Muscle of leg (tissue), 11 donors: Measurements from ENCODE around the gene TRDN. TPM values are rescaled to one million over a fixed set of nuclear protein-coding genes. Genes with fewer than 3 reads are reported as not detected.
"Not testable (repeated sequence)": the region's sequence is repeated elsewhere in the genome, so short reads cannot be mapped to it uniquely, and the experiment has no call there.

Experiments
- DNase-seq: peaks from one replicate; pipeline ENCODE4 v3.0.0; 2013
- H3K27ac ChIP-seq: one replicate; pipeline ENCODE4 v1.5.1; 2013; ENCODE audit warnings: mild to moderate bottlenecking, low read length, control low read depth
- H3K27me3 ChIP-seq: one replicate; pipeline ENCODE4 v1.6.1; 2013; ENCODE audit warnings: low read length; ENCODE audit not compliant: control insufficient read depth, insufficient read depth
- H3K36me3 ChIP-seq: one replicate; pipeline ENCODE4 v1.6.1; 2013; ENCODE audit warnings: low read length; ENCODE audit not compliant: control insufficient read depth, insufficient read depth
- H3K4me1 ChIP-seq: one replicate; pipeline ENCODE4 v1.6.1; 2013; ENCODE audit warnings: low read length; ENCODE audit not compliant: control insufficient read depth, insufficient read depth
- H3K4me3 ChIP-seq: one replicate; pipeline ENCODE4 v1.5.1; 2013; ENCODE audit warnings: low read length, control low read depth
- H3K9me3 ChIP-seq: replicated peaks from 2 replicates; pipeline ENCODE4 v1.6.1; 2013; ENCODE audit warnings: low read depth, low read length; ENCODE audit not compliant: control insufficient read depth
- WGBS: methylation state at CpG from one replicate; pipeline ENCODE4 v1.1.5; 2013; ENCODE audit warnings: missing lambda C conversion rate; ENCODE audit not compliant: insufficient coverage; 5-methylcytosine and 5-hydroxymethylcytosine counted together
- polyA plus RNA-seq, 8 donors: library from polyadenylated mRNA; unstranded; fragments of 120-200 nt; gene quantifications; one replicate each; pipeline versions ENCODE4 v1.2.1 to v1.2.3, GENCODE V29; 2013; ENCODE audit warnings: inconsistent platforms in 1 of 8, low replicate concordance in 1 of 8; ENCODE audit not compliant: insufficient read length in 8 of 8, insufficient read depth in 1 of 8
- total RNA-seq: library from RNA; stranded (reverse); fragments of 120-200 nt; gene quantifications from one replicate; pipeline ENCODE4 v1.2.4, GENCODE V29; 2013

Gene TRDN
- total and polyA plus RNA-seq, 9 donors: 97.2 to 223 (median 169) TPM

DNA sequence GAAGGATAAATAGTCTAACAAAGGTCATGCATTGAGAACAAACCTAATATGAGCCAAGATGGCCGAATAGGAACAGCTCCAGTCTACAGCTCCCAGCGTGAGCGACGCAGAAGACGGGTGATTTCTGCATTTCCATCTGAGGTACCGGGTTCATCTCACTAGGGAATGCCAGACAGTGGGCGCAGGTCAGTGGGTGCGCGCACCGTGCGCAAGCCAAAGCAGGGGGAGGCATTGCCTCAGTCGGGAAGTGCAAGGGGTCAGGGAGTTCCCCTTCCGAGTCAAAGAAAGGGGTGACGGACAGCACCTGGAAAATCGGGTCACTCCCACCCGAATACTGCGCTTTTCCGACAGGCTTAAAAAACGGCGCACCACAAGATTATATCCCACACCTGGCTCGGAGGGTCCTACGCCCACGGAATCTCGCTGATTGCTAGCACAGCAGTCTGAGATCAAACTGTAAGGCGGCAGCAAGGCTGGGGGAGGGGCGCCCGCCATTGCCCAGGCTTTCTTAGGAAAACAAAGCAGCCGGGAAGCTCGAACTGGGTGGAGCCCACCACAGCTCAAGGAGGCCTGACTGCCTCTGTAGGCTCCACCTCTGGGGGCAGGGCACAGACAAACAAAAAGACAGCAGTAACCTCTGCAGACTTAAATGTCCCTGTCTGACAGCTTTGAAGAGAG, 164.6 kb downstream of the TRDN start:
- H3K4me3 ChIP-seq, H3K27ac ChIP-seq, DNase-seq, H3K36me3 ChIP-seq, H3K9me3 ChIP-seq, H3K4me1 ChIP-seq, H3K27me3 ChIP-seq: not testable (repeated sequence)
- 96% methylated on average over 7 of the region's 29 CpGs for WGBS

DNA sequence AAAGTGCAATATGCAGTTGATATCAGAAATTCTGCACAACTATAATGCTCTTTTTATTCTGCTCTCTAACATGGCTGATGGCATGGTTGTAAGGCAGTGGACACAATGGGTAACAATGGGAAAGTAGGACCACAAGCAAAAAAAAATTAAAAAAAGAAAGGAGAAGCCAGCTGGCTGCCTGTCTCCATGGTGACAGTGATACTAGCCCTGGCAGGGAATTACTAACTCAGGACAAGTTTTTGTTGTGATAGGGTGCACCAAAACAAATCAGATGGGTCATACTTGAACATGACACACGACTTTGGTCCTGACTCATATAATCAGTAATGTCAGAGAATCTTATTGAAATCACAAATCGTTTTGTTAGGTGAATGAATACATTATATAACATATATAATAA, 169.4 kb downstream of the TRDN start:
- Histone ChIP-seq H3K9me3 (no peaks in the 10 kb centered on the region), H3K27me3 (no peaks in the 10 kb centered on the region), H3K4me3 (no peak overlapping the region), H3K36me3 (no peaks in the 10 kb centered on the region), H3K27ac (no peak overlapping the region), H3K4me1 (no peaks in the 10 kb centered on the region)
- no CpG with 5 or more reads among the region's 2 CpGs for WGBS
- no peak for DNase-seq

DNA sequence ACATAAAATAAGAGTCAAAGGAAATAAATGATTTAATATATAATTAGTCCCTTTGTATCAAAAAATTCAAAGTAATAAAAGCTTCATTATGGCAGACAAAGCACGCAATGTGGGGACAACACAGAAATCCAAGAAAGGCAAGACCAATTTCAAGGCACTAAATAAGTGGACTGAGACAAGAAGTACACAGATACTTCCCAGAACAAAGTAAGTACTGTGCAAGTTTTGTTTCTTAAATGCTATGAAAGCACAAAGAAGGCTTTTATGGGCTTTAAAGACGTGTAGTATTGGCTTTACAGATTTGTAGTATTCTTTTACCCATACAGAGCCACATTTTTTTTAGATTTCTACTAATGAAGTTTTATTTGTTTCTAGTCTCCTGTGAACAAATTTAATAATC, 174.6 kb downstream of the TRDN start:
- Histone ChIP-seq H3K4me3 (no peak overlapping the region), H3K27ac (no peak overlapping the region), H3K36me3 (no peaks in the 10 kb centered on the region), H3K4me1 (no peaks in the 10 kb centered on the region), H3K9me3 (no peaks in the 10 kb centered on the region), H3K27me3 (no peaks in the 10 kb centered on the region)
- DNase-seq: peak; percentile 3
- no CpG with 5 or more reads among the region's 2 CpGs for WGBS

DNA sequence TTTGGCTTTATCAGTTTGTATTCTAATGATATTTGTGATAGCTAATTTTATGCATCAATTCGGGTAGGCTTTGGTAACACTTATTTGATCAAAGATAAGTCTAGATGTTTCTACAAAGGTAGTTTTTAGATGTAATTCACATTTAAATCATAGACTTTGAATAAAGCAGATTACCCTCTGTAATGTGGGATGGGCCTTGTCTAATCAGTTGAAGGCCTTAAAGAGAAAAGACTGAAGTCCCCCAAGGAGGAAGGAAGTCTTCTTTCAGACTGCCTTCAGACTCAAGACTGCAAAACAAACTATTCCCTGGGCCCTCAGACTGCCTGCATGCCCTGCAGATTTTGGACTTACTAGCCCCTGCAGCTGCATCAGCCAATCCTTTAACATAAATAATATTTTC, 178.5 kb downstream of the TRDN start:
- Histone ChIP-seq H3K27ac (no peak overlapping the region), H3K9me3 (peaks cover 2% of the 10 kb centered on the region), H3K4me3 (no peak overlapping the region), H3K36me3 (no peaks in the 10 kb centered on the region), H3K4me1 (no peaks in the 10 kb centered on the region), H3K27me3 (no peaks in the 10 kb centered on the region)
- WGBS: no CpG with 5 or more reads among the region's 1 CpG
- no peak for DNase-seq

DNA sequence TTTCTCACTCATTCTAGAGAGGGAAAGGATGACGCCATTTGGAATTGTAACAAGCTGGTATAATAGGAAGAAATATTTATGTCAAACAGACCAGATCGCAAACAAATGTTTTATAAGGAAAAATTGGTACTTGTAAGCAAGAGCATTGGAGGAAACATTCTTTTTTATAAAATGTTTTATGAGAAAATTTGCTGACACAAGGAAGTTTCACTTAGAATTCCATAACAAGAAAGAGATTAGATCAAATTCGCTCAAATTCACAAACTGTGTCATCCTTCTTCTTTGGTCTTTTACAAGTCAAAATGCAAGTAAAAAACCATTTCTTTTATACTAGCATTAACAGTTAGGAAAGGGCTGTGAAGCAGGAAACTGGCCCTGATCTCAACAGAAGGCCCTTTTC, 179.9 kb downstream of the TRDN start:
- no peak for DNase-seq
- H3K36me3 ChIP-seq: no peaks in the 10 kb centered on the region
- no peak overlapping the region for H3K27ac ChIP-seq
- no peaks in the 10 kb centered on the region for H3K4me1 ChIP-seq
- H3K4me3 ChIP-seq: no peak overlapping the region
- peaks cover 2% of the 10 kb centered on the region for H3K9me3 ChIP-seq
- no CpG with 5 or more reads among the region's 3 CpGs for WGBS
- H3K27me3 ChIP-seq: no peaks in the 10 kb centered on the region

DNA sequence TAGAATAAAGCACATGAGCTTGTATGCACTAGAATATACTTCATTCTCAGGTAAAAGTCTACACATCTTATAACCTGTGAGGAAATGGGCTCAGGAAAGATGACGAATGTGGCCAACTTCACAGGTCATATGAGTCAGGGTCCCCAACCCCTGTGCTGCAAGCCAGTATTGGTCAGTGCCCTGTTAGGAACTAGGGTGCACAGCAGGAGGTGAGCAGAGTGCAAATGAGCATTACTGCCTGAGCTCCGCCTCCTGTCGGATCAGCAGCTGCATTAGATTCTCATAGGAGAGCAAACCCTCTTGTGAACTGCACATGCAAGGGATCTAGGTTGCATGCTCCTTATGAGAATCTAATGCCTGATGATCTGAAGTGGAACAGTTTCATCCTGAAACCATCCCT, 182.3 kb downstream of the TRDN start:
- Histone ChIP-seq H3K27me3 (no peaks in the 10 kb centered on the region), H3K4me3 (no peak overlapping the region), H3K4me1 (no peaks in the 10 kb centered on the region), H3K36me3 (no peaks in the 10 kb centered on the region), H3K9me3 (peaks cover 2% of the 10 kb centered on the region), H3K27ac (no peak overlapping the region)
- no peak for DNase-seq
- 81% methylated on average over 3 of the region's 3 CpGs for WGBS

DNA sequence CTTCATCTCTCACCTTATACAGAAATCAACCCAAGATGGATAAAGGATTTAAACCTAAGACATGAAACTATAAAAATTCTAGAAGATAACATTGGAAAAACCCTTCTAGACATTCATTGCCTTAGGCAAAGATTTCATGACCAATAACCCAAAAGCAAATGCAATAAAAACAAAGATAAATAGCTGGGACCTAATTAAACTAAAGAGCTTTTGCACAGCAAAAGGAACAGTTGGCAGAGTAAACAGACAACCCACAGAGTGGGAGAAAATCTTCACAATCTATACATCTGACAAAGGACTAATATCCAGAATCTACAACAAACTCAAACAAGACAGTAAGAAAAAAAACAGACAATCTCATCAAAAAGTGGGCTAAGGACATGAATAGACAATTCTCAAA, 183.7 kb downstream of the TRDN start:
- not testable (repeated sequence) for H3K36me3 ChIP-seq, H3K4me3 ChIP-seq, H3K27me3 ChIP-seq, H3K4me1 ChIP-seq, H3K27ac ChIP-seq, H3K9me3 ChIP-seq, DNase-seq

DNA sequence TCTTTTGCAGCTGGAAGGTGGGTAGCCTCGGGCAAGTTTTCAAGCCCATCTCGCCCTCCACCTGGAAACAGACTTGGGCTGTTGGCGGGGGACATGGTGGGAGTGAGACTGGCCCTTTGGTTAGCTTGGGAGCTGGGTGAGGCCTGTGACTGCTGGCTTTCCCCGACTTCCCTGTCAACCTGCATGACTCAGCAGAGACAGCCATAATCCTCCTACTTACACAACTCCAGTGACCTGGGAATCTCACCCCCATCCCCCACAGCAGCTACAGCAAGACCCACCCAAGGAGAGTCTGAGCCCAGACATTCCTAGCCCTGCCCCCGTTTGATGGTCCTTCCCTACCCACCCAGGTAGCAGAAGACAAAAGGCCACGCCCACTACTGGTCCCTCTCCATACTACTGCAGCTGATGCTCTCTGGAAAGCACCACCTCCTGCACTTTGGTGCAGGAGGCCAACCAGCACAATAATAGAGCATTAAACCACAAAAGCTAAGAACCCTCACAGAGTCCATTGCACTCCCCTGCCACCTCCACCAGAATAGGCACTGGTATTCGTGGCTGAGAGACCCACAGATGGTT, 188.4 kb downstream of the TRDN start:
- WGBS: 77% methylated on average over 5 of the region's 7 CpGs
- H3K27ac ChIP-seq: no peak overlapping the region

DNA sequence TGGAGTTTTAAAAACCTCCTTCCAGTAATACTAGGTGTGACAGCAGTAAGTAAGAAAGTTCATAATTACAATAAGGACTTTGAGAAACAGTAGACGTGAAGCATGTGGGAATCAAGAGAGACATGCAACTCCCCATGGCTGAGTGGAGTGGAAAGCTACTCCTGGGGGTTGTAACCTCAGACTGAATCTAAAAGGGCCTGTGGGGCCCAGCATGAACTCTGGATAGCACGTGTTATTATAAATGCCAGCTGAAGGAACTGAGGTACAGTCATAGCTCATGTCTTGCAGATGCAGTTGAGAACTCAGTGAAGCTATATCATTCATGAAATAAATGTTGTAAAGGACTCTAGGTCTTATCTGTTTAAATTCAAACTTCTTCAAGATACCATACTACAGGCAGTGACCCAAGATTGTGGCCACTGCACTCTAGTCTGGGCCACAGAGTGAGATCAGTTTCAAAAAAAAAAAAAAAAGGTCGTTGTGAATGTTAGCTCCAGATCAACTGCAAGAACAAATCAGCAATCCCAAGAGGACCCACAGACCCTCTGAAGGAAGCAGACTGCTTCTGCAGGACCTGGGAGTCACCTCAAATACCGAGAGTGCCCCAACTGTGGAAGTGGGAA, 189.3 kb downstream of the TRDN start:
- WGBS: no CpG with 5 or more reads among the region's 4 CpGs
- no peaks in the 10 kb centered on the region for H3K27me3 ChIP-seq
- no peak overlapping the region for H3K27ac ChIP-seq
- H3K36me3 ChIP-seq: no peaks in the 10 kb centered on the region
- no peak overlapping the region for H3K4me3 ChIP-seq
- H3K9me3 ChIP-seq: peaks cover 4% of the 10 kb centered on the region
- no peaks in the 10 kb centered on the region for H3K4me1 ChIP-seq
- no peak for DNase-seq

More for the DNA sequence above, 188.4 kb downstream of the TRDN start:
- no peak for DNase-seq
- no peaks in the 10 kb centered on the region for H3K4me1 ChIP-seq
- no peaks in the 10 kb centered on the region for H3K27me3 ChIP-seq
- H3K9me3 ChIP-seq: peaks cover 4% of the 10 kb centered on the region
- H3K36me3 ChIP-seq: no peaks in the 10 kb centered on the region
- no peak overlapping the region for H3K4me3 ChIP-seq

DNA sequence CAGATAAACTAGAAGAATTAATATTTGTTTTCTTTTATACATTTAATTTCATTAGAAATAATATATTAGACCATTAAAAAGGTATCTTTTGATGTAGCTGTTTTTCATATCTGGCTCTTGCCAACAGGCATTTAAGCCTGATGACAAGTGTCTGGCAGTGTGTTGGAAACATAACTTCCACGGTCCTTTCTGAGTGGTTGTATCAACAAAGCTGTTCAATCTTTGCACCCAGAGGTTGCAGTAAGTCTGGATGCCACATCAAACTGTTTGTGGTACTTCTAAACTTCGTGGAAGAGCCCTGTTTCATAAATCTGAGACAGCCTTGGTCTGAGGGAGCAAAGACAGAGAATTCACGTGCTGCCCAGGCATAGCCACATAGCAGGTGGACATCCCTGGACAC, 197.4 kb downstream of the TRDN start:
- no peaks in the 10 kb centered on the region for H3K36me3 ChIP-seq
- no peaks in the 10 kb centered on the region for H3K9me3 ChIP-seq
- no peak for DNase-seq
- no peaks in the 10 kb centered on the region for H3K27me3 ChIP-seq
- H3K4me1 ChIP-seq: no peaks in the 10 kb centered on the region
- H3K4me3 ChIP-seq: no peak overlapping the region
- WGBS: 27% methylated on average over 2 of the region's 3 CpGs
- H3K27ac ChIP-seq: no peak overlapping the region
